CD4-positive, alpha-beta T cell treated with Interleukin-21 for 1 hour (primary cell): ENCODE measurements around the gene CLK3.
"Not testable (repeated sequence)": the region's sequence is repeated elsewhere in the genome, so short reads cannot be mapped to it uniquely, and the experiment has no call there.

ENCODE experiments used
- DNase-seq: peaks from one replicate; pipeline ENCODE4 v3.0.0-alpha.2; 2020

Gene CLK3

GRCh38 chr15:74621936-74622335 lies 6.3 kb downstream of the CLK3 start:
- DNase-seq, result no peak

- DNase-seq, result no peak
These were observed 7.1 kb downstream of the CLK3 start for GRCh38 chr15:74622758-74623157.

- DNase-seq, result no peak
These were observed 8.5 kb downstream of the CLK3 start for GRCh38 chr15:74624020-74624602.

GRCh38 chr15:74625693-74626092 lies 10.1 kb downstream of the CLK3 start:
- DNase-seq, result no peak

GRCh38 chr15:74626336-74626735 lies 10.7 kb downstream of the CLK3 start:
- no peak for DNase-seq

GRCh38 chr15:74626752-74627692 lies 11.4 kb downstream of the CLK3 start:
- no peak for DNase-seq

GRCh38 chr15:74627766-74628165 lies 12.1 kb downstream of the CLK3 start:
- no peak for DNase-seq

- no peak for DNase-seq
These were observed 12.6 kb downstream of the CLK3 start for GRCh38 chr15:74628199-74628598.

GRCh38 chr15:74628949-74629348 lies 13.3 kb downstream of the CLK3 start:
- no peak for DNase-seq

- not testable (repeated sequence) for DNase-seq
These were observed 14.1 kb downstream of the CLK3 start for GRCh38 chr15:74629696-74630095.

GRCh38 chr15:74630284-74631086 lies 14.8 kb downstream of the CLK3 start:
- DNase-seq, result no peak

GRCh38 chr15:74631087-74631385 lies 15.4 kb downstream of the CLK3 start:
- DNase-seq, result no peak

- no peak for DNase-seq
These were observed 15.8 kb downstream of the CLK3 start for GRCh38 chr15:74631408-74631807.

- DNase-seq, result peak; percentile 60
These were observed 16.4 kb downstream of the CLK3 start for GRCh38 chr15:74631935-74632560.

GRCh38 chr15:74632601-74633000 lies 17.0 kb downstream of the CLK3 start:
- no peak for DNase-seq

- DNase-seq, result no peak
These were observed 18.1 kb downstream of the CLK3 start for GRCh38 chr15:74633781-74634180.

GRCh38 chr15:74635228-74635627 lies 19.6 kb downstream of the CLK3 start:
- DNase-seq, result peak; percentile 79

GRCh38 chr15:74636984-74637383 lies 21.3 kb downstream of the CLK3 start:
- DNase-seq, result no peak

- DNase-seq, result no peak
These were observed 25.5 kb downstream of the CLK3 start for GRCh38 chr15:74641151-74641550.

- DNase-seq, result no peak
These were observed 26.7 kb downstream of the CLK3 start for GRCh38 chr15:74642348-74642733.

- no peak for DNase-seq
These were observed 27.4 kb downstream of the CLK3 start for GRCh38 chr15:74642734-74643664.

GRCh38 chr15:74643665-74644204 lies 28.1 kb downstream of the CLK3 start:
- no peak for DNase-seq
